HT1080 (cell line): Measurements from ENCODE around the gene SLBP. TPM values are rescaled to one million over a fixed set of nuclear protein-coding genes. Genes with fewer than 3 reads are reported as not detected.

Experiments
- DNase-seq: peaks from one replicate; pipeline ENCODE4 v3.0.0-alpha.2; 2015; ENCODE audit warnings: low read depth
- polyA plus RNA-seq, 2 experiments: library from polyadenylated mRNA; depleted of rRNA; stranded (reverse); fragments of >200 nt; gene quantifications; 2 replicates each; pipeline ENCODE4 v1.2.3, GENCODE V29; 2015
- total RNA-seq: library from RNA; depleted of rRNA; stranded (reverse); fragments of >200 nt; shearing (Covaris generic); gene quantifications from 2 replicates; pipeline ENCODE4 v1.2.3, GENCODE V29; 2014; rRNA removed

SLBP gene
- 139 and 142 TPM in 2 replicates for total RNA-seq
- polyA plus RNA-seq (2015; cell fraction: cytosol; rRNA removed) = 92.3 and 94.6 TPM in 2 replicates
- 66.6 and 68.4 TPM in 2 replicates for polyA plus RNA-seq (2015; cell fraction: nucleus; rRNA removed)

DNA sequence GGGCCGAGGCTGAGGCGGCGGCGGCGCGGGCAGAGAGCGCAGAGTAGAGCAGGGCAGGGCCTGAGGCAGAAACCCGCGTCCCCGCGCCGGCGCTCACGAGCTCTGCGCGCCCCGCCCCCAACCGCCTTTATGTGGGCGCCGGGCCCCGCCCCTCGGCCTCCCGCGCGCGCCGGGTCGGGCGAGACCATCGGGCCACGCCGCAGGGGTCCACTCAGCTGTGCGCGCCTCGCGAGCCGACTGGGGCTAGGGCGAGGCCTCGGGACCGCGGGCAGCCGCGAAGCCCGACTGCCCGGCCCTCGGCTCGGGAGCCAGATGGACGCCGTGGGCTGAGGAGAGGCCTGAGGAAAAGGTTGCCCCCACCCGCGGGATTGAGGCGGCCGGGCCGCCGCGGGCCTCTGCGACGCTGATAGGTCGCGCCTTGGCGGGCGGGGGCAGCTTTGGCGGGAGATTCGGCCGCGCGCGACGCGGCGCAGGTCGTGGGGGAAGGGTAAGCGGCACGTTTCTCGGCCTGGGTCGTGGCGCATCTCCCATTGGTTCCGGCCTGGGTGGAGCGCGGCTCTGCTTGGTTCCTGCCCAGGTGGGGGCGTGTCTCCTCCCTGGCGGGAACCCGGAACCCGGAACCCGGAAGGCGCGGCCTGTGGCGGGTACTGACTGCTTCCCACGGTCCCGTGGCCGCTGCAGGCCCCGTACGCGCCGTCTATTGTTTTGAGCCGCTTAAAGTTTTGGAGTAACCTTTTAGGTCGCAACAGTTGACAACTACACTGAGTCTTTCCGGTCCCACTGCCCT, at the start of gene SLBP:
Gene SLBP, minus strand, starts transcription at position 104 of the 787 bp plus-strand sequence. CDS start 131 bp downstream, outside the sequence.
- peak; percentile 92 for DNase-seq

DNA sequence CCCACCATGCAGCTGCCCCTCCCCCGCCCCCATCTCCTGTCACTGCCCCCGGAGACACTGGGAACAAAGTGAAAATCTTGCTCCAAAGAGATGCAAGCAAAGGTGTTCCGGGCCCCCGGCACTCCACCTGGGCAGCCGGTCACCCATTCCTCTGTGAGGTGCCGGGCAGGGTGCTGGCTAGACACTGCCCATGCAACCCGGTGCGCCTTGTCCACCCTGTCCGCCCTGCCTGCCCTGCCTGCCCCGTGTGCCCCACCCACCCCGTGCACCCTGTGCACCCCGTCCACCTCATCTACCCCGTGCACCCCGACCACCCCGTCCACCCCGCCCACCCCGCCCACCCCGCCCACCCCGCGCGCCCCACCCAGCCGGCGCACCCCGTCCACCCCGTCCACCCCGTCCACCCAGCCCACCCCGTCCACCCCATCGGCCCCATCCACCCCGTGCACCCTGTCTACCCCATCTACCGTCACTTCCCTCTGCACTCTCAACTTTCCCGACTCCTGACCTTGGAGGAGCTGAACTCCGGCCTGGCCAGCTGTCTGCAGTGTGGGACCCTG, 49.1 kb upstream of the SLBP start:
- DNase-seq = no peak

DNA sequence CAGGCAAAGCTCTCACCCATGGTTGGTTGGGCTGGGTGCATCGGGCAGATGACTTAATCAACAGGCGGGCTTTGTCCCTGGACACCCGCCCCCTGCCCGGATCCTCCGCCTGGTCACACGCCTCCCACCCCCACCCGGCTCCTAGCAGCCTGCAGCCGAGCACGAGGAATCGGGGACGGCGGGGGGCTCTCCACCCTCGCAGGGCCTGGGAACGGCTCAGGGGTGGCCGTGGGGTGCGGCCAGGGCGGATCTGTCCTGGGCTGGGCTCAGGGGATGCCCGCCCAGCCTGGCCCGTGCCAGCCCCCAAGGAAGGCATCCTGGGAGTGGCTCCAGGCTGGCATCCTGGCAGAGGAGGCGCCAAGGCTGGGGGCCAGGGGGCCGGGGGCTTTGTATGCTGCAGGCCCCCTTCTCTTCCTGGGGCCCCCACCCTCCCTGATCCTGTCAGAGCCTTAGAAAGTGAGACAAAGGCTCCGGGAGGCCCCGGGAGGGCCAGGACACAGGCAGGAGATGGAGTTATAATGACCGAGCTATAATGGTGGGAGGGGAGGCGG, 48.5 kb upstream of the SLBP start:
- no peak for DNase-seq

DNA sequence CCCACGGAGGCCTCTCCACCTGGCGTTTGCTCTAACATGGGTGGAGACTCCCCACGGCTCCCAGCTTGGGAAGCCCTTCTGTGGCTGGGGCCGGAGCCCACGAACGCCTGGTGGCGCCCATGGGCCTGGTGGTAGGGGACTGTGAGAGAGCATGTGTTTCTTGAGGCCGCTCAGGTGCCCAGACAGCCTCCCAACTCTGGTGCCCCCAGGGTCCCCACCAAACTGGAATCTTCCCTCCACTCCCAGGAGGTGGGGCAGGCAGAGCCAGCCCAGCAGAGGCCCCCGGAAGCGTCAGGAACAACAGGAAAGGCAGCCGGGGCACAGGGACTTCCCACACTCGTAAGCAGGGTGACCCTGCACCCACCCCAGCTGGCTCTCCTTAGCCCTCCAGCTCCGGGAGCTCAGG, 47.7 kb upstream of the SLBP start:
- no peak for DNase-seq

DNA sequence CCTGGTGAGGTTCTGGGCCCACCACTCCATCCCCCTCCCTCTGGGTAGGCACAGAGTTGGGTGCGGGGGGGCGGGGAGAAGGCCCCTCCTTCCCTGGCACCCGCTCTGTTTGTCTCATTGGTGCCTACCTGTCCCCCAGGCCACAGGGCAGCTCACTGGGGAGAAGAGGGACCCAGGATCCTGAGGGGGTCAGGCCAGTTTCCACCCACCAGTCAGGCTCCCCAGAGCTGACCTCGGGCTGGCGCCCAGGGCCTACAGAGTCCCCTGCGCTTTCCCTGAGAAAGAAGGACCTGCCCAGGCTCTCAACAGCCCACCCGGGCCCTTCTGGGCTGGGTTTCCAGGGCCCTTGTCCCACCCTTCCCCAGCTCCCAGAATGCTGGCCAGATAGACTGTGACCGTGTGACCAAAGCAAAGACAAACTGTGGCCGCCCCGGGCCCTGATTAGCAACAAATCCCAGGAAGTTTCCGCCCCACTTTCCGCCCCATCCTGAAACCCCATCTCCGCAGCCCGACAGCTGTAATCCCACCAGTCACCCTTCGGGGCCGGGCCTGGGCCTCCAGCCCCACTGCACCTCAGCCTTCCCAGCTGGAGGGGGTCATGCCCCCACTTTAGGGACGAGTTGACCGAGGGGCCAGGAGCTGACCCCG, 47.2 kb upstream of the SLBP start:
- no peak for DNase-seq

DNA sequence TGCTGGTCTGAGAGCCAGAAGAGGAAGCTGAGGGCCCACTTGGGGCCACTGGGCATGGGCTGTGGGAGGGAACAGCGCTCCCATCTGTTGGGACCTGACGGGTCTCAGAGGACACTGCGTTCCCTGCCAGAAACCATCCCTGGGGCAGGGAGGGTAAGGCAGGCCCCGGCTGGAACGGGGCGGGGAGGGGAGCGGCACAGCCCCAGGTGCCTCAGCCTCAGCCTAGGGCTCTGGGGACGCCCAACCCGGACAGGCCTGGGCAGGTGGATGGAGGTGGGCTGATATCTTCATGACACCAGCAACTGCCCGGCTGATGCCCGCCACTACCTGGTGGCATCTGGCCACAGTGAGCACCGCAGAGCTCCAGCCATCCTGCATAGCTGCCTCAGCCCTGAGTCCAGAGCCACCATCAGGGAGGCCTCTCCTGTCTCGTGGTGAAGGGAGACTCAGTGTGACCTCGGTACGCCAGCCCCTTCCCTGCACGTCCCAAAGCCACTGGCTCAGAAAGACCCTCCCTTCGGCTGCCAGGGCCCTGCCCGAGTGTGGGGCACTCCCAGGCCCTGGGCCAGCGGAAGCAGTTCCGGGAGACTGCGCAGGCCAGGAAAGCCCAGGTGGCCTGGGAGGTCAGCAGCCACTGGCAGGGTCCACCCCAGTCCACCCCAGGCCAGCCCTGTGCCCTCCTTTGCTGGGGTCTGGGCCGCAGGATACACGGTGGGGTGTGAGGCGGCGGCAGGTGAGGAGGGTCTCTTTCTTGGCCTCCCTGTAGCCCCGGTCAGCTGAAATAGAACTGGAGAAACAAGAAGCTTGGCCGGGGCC, 46.4 kb upstream of the SLBP start:
- no peak for DNase-seq

DNA sequence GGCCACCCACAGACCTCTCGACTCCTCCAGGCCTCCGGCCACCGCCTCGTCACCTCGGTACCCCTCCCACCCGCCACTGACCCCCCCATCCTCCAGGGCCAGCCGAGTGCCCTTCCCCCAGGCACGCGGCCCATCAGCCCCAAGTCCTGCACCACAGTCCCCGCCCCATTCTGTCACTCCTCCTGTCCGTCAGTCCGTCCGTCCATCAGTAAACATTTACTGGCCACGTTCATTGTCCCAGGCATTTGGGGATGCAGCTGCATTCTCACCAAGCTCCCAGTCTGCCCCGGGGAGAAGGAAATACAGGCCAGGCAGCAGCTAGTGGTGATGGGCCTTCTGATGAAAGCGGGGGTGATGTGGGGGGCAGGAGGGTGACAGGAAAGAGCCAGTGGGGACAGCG, 45.7 kb upstream of the SLBP start:
- no peak for DNase-seq

DNA sequence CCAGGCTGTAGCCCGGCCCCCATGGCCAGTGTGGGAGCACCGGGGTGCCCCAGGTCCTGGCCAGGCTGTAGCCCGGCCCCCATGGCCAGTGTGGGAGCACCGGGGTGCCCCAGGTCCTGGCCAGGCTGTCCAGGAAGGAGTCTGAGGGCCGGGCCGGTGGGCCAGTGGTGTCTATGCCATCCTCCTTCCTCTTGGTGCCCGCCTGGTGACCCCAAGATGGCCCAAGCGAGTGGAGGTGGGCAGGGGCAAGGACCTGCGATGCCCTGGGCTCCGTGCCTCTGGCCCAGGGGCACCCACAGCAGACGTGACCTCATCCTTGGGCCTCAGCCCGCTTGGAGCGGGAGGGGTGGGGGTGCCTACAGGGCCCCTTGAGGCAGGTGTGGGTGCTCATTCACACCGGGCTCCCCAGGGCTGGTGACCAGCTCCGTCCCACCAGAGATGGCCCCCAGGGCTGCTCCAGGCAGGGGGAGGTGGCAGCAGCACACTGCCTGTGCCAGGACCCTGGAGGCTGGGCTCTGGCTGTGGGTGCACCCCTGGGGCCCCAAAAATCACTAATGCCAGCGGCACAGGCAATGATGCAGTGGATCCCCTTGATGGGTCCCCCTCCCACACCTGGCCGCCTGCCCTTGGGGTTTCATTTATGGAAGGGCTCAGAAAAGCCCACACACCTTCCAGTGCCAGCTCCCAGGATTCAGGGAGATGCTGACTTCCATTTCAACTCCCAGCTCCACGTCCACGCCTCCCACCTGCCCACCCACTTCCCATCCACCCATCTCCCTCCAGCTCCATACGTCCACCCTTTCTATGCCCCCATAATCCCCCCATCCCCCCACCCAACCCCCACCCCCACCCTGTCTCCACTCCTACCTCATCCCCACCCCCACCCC, 45.0 kb upstream of the SLBP start:
- DNase-seq = no peak

DNA sequence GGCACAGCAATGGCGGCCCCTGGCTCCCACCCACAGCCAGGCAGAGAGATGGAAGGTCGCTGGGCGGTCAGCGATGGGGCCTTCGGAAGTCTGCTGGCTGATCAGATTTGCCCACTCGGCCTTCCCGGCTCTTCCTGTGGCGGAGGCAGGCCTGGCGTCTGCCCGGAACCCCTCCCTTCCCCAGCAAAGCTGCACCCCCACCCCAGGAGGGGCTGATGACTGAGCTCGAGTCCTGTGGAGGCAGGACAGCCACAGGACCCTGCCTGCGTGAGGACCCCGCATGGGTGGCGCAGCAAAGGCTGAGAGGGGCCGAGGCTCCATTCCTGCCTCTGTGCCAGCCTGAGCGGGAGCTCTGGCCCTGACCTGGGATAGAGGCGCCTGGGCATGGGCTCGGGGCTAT, 44.0 kb upstream of the SLBP start:
- DNase-seq = no peak

DNA sequence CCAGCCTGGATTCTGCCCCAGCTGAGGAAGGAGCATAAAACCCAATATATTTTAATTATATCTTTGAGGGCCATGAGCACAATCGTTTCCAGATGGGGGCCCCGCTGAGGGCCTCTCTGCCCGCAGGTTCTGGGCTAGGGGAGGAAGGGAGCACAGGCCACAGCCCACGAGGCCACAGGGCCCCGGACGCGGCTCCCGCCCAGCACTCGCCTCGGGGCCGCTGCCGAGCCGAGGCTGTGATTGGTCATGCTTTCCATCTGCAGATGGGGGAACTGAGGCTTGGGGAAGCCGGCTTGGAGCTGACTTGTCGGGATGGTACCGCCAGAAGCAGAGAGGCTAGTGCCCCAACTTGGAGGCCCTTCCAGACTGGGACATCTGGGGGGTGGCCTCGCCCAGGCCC, 43.2 kb upstream of the SLBP start:
- no peak for DNase-seq

DNA sequence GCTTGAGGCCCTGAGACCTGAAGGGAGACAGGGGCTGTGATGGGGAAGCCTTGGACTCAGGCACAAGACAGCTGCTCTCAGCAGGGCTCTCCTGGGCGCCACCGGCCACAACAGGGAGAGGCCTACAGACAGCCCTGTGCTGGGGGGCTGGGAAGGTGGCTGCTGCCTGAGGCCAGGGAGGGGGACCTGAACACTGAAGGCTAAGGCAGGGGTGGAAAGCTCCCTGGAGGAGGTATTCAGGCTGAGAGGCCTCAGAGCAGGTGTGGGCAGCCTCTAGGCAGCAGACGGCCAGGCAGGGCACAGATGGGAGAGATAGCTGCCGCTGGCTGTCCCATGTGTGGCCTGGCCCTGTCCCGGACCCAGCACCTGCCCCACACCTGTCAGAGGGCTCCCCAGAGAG, 42.2 kb upstream of the SLBP start:
- no peak for DNase-seq

DNA sequence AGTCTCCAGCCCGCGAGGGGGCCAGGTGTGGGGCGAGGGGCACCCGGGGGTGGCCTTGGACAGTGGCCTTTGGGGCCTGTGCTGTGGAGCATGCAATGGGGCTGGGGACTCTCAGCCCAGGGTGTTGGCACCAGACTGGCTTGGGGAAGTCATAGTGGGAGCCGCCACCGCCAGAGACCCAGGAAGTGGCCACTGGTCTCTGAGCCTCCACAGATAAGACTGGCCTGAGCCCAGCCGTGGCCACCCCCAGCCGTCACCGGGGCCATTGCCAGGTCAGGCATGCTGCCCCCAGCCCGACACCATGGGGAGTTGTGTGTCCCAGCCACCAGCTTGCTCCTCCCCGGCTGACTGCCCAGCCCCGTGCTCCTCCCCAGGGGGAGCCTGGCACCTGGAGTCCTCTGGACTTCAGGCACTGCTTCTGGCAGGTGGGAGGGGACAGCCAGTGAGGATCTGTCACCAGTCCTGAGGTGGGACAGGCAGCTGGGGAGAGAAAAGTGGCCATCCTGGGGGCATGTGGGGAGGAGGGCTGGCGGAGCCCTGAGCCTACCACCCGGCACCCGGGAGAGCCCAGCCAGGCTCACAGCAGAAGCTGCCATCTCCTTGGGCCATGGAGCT, 41.7 kb upstream of the SLBP start:
- DNase-seq = no peak

DNA sequence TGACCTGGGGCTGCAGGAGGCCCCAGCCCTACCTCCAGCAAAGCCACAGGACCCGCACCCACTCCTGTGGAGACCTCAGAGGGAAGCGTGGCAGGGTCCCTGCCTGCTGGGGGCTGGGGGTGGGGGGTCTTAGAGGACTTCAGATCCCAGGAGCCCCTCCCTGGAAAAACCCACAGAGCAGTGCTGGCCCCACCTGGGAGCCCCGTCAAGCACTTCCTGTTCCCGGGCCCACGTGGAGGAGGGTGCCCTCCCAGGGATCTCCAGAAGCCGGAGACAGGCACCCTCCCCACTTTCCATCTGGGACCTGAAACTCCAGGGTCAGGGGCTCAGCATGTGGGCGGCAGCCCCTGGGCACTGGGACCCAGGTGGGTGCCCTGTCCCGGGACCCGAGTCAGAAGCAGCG, 41.2 kb upstream of the SLBP start:
- DNase-seq = no peak

DNA sequence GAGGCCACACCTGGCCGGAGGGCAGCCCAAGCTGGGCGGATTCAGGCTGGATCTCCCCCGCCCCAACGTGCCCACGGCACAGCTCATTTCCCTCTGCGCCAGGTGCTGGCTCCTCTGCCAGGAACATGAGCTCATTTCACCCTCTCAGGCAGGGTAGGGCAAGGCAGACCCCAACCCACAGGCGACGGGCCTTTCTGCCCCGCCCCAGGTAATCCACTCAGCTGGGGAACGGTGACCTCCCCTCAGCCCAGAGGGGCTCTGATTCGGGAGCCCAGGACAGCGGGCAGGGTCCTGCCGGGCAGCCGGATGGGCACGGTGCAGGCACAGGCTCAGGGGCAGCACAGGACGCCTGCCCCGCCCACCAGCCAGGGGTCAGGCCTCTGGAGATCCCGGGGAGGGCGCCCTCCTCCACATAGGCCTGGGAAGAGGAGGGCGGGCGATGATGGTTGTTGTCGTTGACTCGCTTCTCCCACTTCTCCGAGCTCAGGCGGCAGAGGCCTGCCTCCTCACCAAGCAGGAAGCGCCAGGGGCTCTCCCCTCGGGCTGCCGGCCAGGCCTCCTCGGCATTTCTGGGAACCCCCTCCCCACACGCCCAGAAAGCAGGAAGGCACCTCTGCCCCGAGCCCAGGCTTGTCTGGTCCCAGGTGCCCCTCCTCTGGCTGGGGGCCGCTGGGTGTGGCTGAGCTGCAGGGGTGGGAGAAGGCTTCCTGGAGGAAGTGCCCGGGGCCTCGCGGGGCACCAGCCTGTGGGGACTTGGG, 40.3 kb upstream of the SLBP start:
- DNase-seq = peak; percentile 35

DNA sequence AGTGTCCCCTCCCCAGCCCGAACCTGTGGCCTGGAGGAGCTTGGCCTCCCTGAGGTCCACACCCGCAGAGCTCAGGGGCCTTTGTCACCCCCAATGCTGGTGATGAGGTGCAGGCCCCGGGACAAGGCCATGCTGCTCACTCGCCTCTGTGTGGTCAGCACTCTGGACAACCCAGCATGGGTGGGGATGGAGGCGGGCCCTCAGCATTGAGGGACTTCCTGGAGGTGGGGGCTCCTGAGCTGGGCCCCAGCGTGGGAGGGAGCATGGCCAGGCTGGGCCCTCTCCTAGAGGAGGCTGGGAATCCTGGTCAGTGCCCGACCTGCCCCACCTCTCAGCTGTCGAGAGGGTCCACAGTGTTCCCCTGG, 39.8 kb upstream of the SLBP start:
- DNase-seq = no peak

DNA sequence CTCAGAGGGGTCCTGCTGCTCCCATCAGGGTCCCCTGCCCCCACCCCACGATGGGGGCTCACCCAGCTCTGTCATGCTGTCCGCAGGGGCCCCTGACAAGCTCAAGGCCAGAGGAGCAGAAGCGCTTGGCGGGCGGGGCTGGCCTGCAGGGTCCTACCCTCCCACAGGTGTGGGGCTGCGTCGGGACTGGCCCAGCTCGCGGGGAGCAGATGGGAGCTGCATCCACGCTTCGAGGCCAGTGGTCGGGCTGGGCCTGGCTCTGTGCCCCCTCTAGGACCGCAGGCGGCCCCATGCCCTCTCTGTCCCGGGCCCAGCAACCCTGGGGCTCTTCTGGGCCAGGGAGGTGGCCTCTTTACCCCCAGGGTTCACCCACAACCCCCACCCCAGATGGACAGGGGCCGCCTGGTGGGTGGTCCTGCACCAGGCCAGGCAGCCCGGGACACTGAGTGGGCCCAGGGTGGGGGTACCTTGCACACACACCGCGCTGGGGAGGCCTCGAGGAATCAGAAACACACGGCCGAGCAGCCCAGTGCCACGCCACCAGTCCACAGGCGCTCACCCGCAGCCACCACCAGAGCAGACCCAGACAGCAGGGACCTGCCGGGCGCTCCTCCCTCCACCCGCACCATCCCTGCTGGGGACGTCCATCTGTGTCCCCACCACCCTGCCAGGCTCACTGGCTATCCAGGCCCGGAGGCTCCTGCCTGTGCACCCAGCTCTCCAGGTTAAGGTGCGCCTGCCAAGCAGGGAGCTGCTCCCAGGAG, 39.2 kb upstream of the SLBP start:
- no peak for DNase-seq

DNA sequence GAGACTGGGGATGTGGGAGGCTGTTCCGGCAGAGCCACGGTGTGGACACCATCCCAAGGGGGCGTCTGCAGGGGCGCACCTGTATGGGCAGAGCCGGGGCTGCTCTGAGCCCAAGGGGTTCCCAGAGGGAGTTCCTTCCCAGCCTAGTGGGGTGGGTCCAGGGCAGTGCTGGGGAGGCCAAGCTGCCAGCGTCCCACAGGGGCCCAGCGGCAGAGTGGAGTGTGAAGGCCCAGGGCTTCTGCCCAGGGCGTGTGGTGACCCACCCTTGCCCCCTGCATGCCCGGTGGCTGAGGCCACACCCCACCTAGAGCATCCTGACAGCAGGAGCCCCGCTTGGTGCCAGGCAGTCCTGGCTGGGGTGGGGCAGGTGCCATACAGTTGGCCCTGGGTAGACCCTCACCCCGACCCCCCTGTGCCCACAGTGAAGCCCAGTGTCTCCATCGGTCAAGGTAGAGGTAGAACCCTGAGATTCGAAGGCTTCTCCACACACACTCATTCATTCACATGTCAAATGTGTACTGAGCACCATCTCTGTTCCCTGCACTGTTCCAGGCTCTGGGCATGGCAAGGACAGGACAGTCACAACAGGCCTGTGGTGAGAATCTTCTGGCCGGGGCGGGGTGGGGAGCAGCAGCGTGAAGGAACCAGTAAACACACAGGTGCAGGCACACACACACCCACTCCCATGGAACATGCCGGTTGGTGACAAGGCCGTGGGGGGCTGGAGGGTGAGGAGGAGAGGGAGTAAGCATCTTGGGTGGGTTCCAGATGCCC, 38.4 kb upstream of the SLBP start:
- no peak for DNase-seq

DNA sequence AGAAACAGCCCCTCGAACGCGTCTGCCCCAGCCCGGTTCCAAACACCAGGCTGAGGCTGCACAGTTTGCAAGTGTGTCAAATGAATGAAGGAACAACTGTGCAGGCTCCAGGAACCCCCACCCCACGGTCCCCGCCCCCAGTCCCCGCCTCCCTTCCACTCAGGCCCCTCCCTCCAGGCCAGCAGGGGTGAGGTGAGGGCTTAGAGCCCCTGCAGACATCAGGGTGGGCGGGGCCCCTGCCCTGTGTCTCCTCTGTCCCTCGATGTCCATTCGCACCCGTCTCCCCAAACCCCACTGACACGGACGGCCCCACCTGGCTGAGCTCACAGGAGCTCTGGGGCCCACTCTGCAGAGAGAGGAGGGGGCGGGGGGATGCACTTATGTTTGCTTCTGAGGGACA, 37.7 kb upstream of the SLBP start:
- no peak for DNase-seq
